Stimulated activated CD4-positive, alpha-beta T cell treated with anti-CD3 and anti-CD28 coated beads, Interleukin-1b, Interleukin-23, amount 100 ng/mL, for 48 hours (primary cell): Measurements from ENCODE around the gene BOC.

ENCODE experiments used
- DNase-seq: peaks from one replicate; pipeline ENCODE4 v3.0.0-alpha.2; 2020

BOC gene

GRCh38 chr3:113186566-113186965, 24.8 kb upstream of the BOC start:
- no peak for DNase-seq

- no peak for DNase-seq
Observed at GRCh38 chr3:113193288-113193687, 18.1 kb upstream of the BOC start.

- DNase-seq, result no peak
Observed at GRCh38 chr3:113193719-113194118, 17.6 kb upstream of the BOC start.

- DNase-seq, result no peak
Observed at GRCh38 chr3:113194823-113195401, 16.4 kb upstream of the BOC start.

- no peak for DNase-seq
Observed at GRCh38 chr3:113200351-113200750, 11.0 kb upstream of the BOC start.

GRCh38 chr3:113200946-113201345, 10.4 kb upstream of the BOC start:
- DNase-seq, result no peak

- DNase-seq, result no peak
Observed at GRCh38 chr3:113204371-113204770, 7.0 kb upstream of the BOC start.

- no peak for DNase-seq
Observed at GRCh38 chr3:113205481-113205880, 5.9 kb upstream of the BOC start.

GRCh38 chr3:113210604-113211329, 590 bp upstream of the BOC start:
- no peak for DNase-seq

GRCh38 chr3:113212150-113212843, 940 bp downstream of the BOC start:
- DNase-seq, result no peak

GRCh38 chr3:113212844-113213375, 1.6 kb downstream of the BOC start:
- no peak for DNase-seq

- DNase-seq, result no peak
Observed at GRCh38 chr3:113213896-113214587, 2.7 kb downstream of the BOC start.

- no peak for DNase-seq
Observed at GRCh38 chr3:113214917-113215595, 3.7 kb downstream of the BOC start.

GRCh38 chr3:113216393-113216792, 5.0 kb downstream of the BOC start:
- no peak for DNase-seq

GRCh38 chr3:113218011-113218680, 6.8 kb downstream of the BOC start:
- DNase-seq, result no peak

- no peak for DNase-seq
Observed at GRCh38 chr3:113218681-113219045, 7.3 kb downstream of the BOC start.

GRCh38 chr3:113219605-113220300, 8.4 kb downstream of the BOC start:
- no peak for DNase-seq

- no peak for DNase-seq
Observed at GRCh38 chr3:113220721-113221120, 9.4 kb downstream of the BOC start.

GRCh38 chr3:113221721-113222257, 10.4 kb downstream of the BOC start:
- no peak for DNase-seq

- DNase-seq, result no peak
Observed at GRCh38 chr3:113222451-113223086, 11.2 kb downstream of the BOC start.
